C4-2B (cell line): ENCODE measurements around the gene HSD17B11.
"Not testable (repeated sequence)": the region's sequence is repeated elsewhere in the genome, so short reads cannot be mapped to it uniquely, and the experiment has no call there.

Experiments
- ZFX ChIP-seq: fragments of 450-650 bp; IDR thresholded peaks from 2 replicates; pipeline ENCODE4 v1.6.1; 2017
- TF ChIP-seq, protein P1 (sequence below): fragments of 450-650 bp; conservative IDR thresholded peaks from 2 replicates; pipeline ENCODE4 v1.5.1; 2017; ENCODE audit warnings: mild to moderate bottlenecking

DNA sequence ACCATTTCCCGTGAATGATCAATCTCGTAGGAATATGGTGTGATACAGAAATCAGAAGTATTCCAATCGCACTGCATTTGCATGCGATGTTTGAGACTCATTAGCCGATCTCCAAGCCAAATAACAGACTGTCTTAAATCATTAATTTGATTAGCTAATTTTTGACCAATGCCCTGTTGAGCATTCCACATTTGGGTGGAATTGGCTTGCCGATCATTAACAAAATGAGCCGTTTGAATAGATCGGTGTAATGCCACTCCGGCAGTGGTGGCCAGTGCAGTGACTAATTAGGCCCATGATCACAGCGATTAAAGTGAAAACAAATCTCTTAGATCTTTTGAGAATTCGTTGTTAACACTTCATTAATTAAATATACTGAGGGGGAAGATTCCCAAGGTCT lies 96.1 kb downstream of the HSD17B11 start:
- TF ChIP-seq, protein P1, sequence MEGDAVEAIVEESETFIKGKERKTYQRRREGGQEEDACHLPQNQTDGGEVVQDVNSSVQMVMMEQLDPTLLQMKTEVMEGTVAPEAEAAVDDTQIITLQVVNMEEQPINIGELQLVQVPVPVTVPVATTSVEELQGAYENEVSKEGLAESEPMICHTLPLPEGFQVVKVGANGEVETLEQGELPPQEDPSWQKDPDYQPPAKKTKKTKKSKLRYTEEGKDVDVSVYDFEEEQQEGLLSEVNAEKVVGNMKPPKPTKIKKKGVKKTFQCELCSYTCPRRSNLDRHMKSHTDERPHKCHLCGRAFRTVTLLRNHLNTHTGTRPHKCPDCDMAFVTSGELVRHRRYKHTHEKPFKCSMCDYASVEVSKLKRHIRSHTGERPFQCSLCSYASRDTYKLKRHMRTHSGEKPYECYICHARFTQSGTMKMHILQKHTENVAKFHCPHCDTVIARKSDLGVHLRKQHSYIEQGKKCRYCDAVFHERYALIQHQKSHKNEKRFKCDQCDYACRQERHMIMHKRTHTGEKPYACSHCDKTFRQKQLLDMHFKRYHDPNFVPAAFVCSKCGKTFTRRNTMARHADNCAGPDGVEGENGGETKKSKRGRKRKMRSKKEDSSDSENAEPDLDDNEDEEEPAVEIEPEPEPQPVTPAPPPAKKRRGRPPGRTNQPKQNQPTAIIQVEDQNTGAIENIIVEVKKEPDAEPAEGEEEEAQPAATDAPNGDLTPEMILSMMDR, result not testable (repeated sequence)
- not testable (repeated sequence) for TF ChIP-seq ZFX
